Stomach (tissue), 4 donors: ENCODE data around the gene APMAP.

Experiments
- EP300 ChIP-seq: sonication (generic); formaldehyde crosslinking; IDR thresholded peaks from one replicate; pipeline ENCODE4 v1.6.1; 2017; ENCODE audit warnings: antibody characterized with exemption
- TF ChIP-seq, protein P1 (sequence below), 7 experiments: fragments of 450-650 bp in 4 of 7; fragments of 200-600 bp in 3 of 7; sonication (generic) in 3 of 7; IDR thresholded peaks; one replicate each; pipeline ENCODE4 v1.5.1; 2016 to 2019; ENCODE audit warnings: antibody characterized with exemption in 7 of 7, control low read depth in 2 of 7, mild to moderate bottlenecking in 1 of 7

DNA sequence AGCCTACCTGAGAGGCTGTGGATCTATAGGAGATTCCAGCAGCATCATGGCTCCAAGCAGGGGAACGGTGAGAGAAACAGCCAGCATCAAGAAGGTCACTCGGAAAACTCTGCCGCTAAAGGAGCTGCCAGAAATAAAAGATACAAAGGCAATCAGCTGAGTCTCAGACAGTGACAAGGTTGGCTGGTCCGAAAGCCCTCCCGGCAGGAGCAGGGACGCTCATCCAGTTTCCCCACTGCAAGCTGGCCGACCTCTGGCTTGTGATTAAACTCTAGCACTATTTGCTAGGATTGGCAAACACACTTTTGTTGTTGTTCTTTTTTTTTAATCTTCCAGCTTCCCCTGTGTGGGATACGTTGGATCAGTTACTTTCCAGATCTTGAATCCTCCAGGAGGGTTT is 8.7 kb downstream of the APMAP start:
- TF ChIP-seq, protein P1, sequence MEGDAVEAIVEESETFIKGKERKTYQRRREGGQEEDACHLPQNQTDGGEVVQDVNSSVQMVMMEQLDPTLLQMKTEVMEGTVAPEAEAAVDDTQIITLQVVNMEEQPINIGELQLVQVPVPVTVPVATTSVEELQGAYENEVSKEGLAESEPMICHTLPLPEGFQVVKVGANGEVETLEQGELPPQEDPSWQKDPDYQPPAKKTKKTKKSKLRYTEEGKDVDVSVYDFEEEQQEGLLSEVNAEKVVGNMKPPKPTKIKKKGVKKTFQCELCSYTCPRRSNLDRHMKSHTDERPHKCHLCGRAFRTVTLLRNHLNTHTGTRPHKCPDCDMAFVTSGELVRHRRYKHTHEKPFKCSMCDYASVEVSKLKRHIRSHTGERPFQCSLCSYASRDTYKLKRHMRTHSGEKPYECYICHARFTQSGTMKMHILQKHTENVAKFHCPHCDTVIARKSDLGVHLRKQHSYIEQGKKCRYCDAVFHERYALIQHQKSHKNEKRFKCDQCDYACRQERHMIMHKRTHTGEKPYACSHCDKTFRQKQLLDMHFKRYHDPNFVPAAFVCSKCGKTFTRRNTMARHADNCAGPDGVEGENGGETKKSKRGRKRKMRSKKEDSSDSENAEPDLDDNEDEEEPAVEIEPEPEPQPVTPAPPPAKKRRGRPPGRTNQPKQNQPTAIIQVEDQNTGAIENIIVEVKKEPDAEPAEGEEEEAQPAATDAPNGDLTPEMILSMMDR (IDR thresholded peaks at IDR 0.05), result no peak
- TF ChIP-seq EP300, result no peak
